Esophagus squamous epithelium (tissue), 5 donors: Measurements from ENCODE around the gene ABCC1. TPM values are rescaled to one million over a fixed set of nuclear protein-coding genes. Genes with fewer than 3 reads are reported as not detected.
A peak's percentile ranks its signal among the peaks of the same experiment; 100 is the strongest.

Experiments
- DNase-seq: peaks from one replicate; lab custom pipeline; 2025; lab: John Stamatoyannopoulos, UW
- H3K27ac ChIP-seq, 4 donors: fragments of 200-600 bp; sonication (generic); one replicate each; pipeline ENCODE4 v1.5.1; 2016 to 2019; ENCODE audit warnings: mild to moderate bottlenecking in 1 of 4
- H3K27me3 ChIP-seq, 4 donors: fragments of 200-600 bp; sonication (generic); 1 replicate in 3 of 4; 2 replicates in 1 of 4; pipeline versions ENCODE4 v1.5.1 to v1.6.0; 2017 to 2021; ENCODE audit warnings: antibody characterized with exemption in 1 of 4
- H3K36me3 ChIP-seq, 3 donors: fragments of 200-600 bp; sonication (generic); one replicate each; pipeline ENCODE4 v1.5.1; 2016 to 2019
- H3K4me1 ChIP-seq, 3 donors: fragments of 200-600 bp; sonication (generic); one replicate each; pipeline ENCODE4 v1.5.1; 2017 to 2019
- H3K4me3 ChIP-seq, 4 donors: fragments of 200-600 bp; sonication (generic); 1 replicate in 3 of 4; 2 replicates in 1 of 4; pipeline ENCODE4 v1.5.1; 2016 to 2019; ENCODE audit warnings: mild to moderate bottlenecking in 2 of 4, moderate library complexity in 1 of 4
- H3K9me3 ChIP-seq, 3 donors: fragments of 200-600 bp; sonication (generic); one replicate each; pipeline ENCODE4 v1.5.1; 2016 to 2019
- CTCF ChIP-seq, 6 experiments: fragments of 450-650 bp in 4 of 6; fragments of 200-600 bp in 2 of 6; sonication (generic) in 2 of 6; IDR thresholded peaks; one replicate each; pipeline ENCODE4 v1.5.1; 2016 to 2019; ENCODE audit warnings: antibody characterized with exemption in 6 of 6, mild to moderate bottlenecking in 4 of 6, moderate library complexity in 4 of 6
- POLR2A ChIP-seq, 4 donors: fragments of 450-650 bp; IDR thresholded peaks; one replicate each; pipeline ENCODE4 v1.6.1; 2017; ENCODE audit warnings: antibody characterized with exemption in 4 of 4, mild to moderate bottlenecking in 4 of 4, moderate library complexity in 3 of 4
- WGBS, 2 donors: methylation state at CpG; one replicate each; pipeline ENCODE4 v1.1.5; 2018; 5-methylcytosine and 5-hydroxymethylcytosine counted together
- intact Hi-C: fragments of 100-400 bp; cut with DNase I; formaldehyde crosslinking; loops from one replicate; pipeline ENCODE4 v1.15.0; 2022
- total RNA-seq, 4 donors: library from RNA; depleted of rRNA; stranded (reverse); fragments of >200 nt; gene quantifications; one replicate each; pipeline ENCODE4 v1.1.0, GENCODE V29; 2016
- donor health status: DM: yes; HTN: yes; CAD: no.

ABCC1 gene
- total RNA-seq, 4 donors from 2014 or later: 22.9 to 56.7 (median 46.9) TPM

- H3K4me1 ChIP-seq: peaks cover 5 to 38% (median 24%) of the 10 kb centered on the region in 3 donors
- intact Hi-C loops: no loop called here
- WGBS, 2 donors: 68 to 84% methylated on average over 6 of the region's 6 CpGs
- TF ChIP-seq CTCF (IDR thresholded peaks at IDR 0.05) (no peak), POLR2A (IDR thresholded peaks at IDR 0.05) (no peak)
- no peaks in the 10 kb centered on the region for H3K36me3 ChIP-seq
- H3K27ac ChIP-seq: peak overlapping the region in 3 of 4 donors; percentile 6 to 11 (median 9)
- no peaks in the 10 kb centered on the region for H3K9me3 ChIP-seq
- DNase-seq: no peak
- H3K4me3 ChIP-seq: no peak overlapping the region
- H3K27me3 ChIP-seq: no peaks in the 10 kb centered on the region
These were observed 52.3 kb downstream of the ABCC1 start for GRCh38 chr16:16001596-16002255.

- Histone ChIP-seq H3K27me3 (no peaks in the 10 kb centered on the region), H3K9me3 (no peaks in the 10 kb centered on the region), H3K4me3 (no peak overlapping the region), H3K36me3 (peaks cover 0 to 10% (median 0%) of the 10 kb centered on the region in 3 donors), H3K27ac (peak overlapping the region in 3 of 4 donors; percentile 3 to 65 (median 59)), H3K4me1 (peaks cover 5 to 18% (median 6%) of the 10 kb centered on the region in 3 donors)
- TF ChIP-seq POLR2A (IDR thresholded peaks at IDR 0.05): no peak
- no peak for TF ChIP-seq CTCF (IDR thresholded peaks at IDR 0.05)
- DNase-seq: no peak
- WGBS, 2 donors: 23 to 93% methylated on average over 1 of the region's 1 CpG
- intact Hi-C loops: no loop called here
These were observed 54.4 kb downstream of the ABCC1 start for GRCh38 chr16:16003719-16004313.

- H3K4me3 ChIP-seq: no peak overlapping the region
- no peaks in the 10 kb centered on the region for H3K27me3 ChIP-seq
- DNase-seq: no peak
- intact Hi-C loops: no loop called here
- 51 to 65% methylated on average over 5 of the region's 5 CpGs for WGBS, 2 donors
- TF ChIP-seq POLR2A (IDR thresholded peaks at IDR 0.05) (no peak), CTCF (IDR thresholded peaks at IDR 0.05) (no peak)
- H3K36me3 ChIP-seq: peaks cover 0 to 15% (median 0%) of the 10 kb centered on the region in 3 donors
- H3K9me3 ChIP-seq: no peaks in the 10 kb centered on the region
- H3K4me1 ChIP-seq: peaks cover under 1 to 12% (median 3%) of the 10 kb centered on the region in 3 donors
- H3K27ac ChIP-seq: peak overlapping the region in 3 of 4 donors; percentile 56 to 65 (median 59)
These were observed 54.9 kb downstream of the ABCC1 start for GRCh38 chr16:16004314-16004749.

- TF ChIP-seq POLR2A (IDR thresholded peaks at IDR 0.05) (no peak), CTCF (IDR thresholded peaks at IDR 0.05) (no peak)
- Histone ChIP-seq H3K27ac (peak overlapping the region in 3 of 4 donors; percentile 32 to 59 (median 56)), H3K9me3 (no peaks in the 10 kb centered on the region), H3K36me3 (peaks cover 0 to 29% (median 7%) of the 10 kb centered on the region in 3 donors), H3K4me1 (peaks cover 0 to 10% (median 3%) of the 10 kb centered on the region in 3 donors), H3K27me3 (no peaks in the 10 kb centered on the region), H3K4me3 (no peak overlapping the region)
- intact Hi-C loops: no loop called here
- DNase-seq: no peak
- WGBS, 2 donors: 77 to 86% methylated on average over 7 to 8 of the region's 8 CpGs
These were observed 56.3 kb downstream of the ABCC1 start for GRCh38 chr16:16005721-16006120.

GRCh38 chr16:16006650-16007049 is 57.2 kb downstream of the ABCC1 start:
- TF ChIP-seq POLR2A (IDR thresholded peaks at IDR 0.05) (no peak), CTCF (IDR thresholded peaks at IDR 0.05) (no peak)
- 84 to 89% methylated on average over 8 of the region's 8 CpGs for WGBS, 2 donors
- H3K4me3 ChIP-seq: no peak overlapping the region
- peaks cover 0 to 38% (median 13%) of the 10 kb centered on the region in 3 donors for H3K36me3 ChIP-seq
- H3K4me1 ChIP-seq: peaks cover 0 to 10% (median under 1%) of the 10 kb centered on the region in 3 donors
- no peaks in the 10 kb centered on the region for H3K9me3 ChIP-seq
- intact Hi-C loops: no loop called here
- DNase-seq: no peak
- no peaks in the 10 kb centered on the region for H3K27me3 ChIP-seq
- H3K27ac ChIP-seq: peak overlapping the region in 3 of 4 donors; percentile 47 to 59 (median 56)
